SK-N-SH (cell line): ENCODE results near the gene ATG3. TPM values are rescaled to one million over a fixed set of nuclear protein-coding genes. Genes with fewer than 3 reads are reported as not detected.
"Not testable (repeated sequence)": the region's sequence is repeated elsewhere in the genome, so short reads cannot be mapped to it uniquely, and the experiment has no call there.

Experiments used
- CTCF ChIA-PET: fragments of 300-600, 350-600 bp; formaldehyde crosslinking; extraction: SDS; loops from one replicate; lab custom pipeline; 2021; lab: Yijun Ruan, JAX
- POLR2A ChIA-PET: fragments of 350-600 bp; sonication (Branson Sonifier 250); formaldehyde crosslinking; extraction: SDS; loops from one replicate; lab custom pipeline; 2020; ENCODE audit warnings: antibody characterized with exemption, inconsistent platforms; lab: Yijun Ruan, JAX
- DNase-seq: peaks from one replicate; pipeline ENCODE4 v3.0.0; 2012
- H2AFZ ChIP-seq: fragments of 200-600 bp; sonication (generic); 2 replicates; pipeline ENCODE4 v1.8.1; 2016; ENCODE audit warnings: antibody characterized with exemption, mild to moderate bottlenecking, low read depth
- H3F3A ChIP-seq: fragments of 200-600 bp; sonication (generic); replicated peaks from 2 replicates; pipeline ENCODE3; 2016; ENCODE audit warnings: antibody characterized with exemption, mild to moderate bottlenecking; ENCODE audit not compliant: insufficient read depth
- H3K27ac ChIP-seq, 2 experiments: fragments of 200-500 bp in 1 of 2; fragments of 200-600 bp in 1 of 2; sonication (Bioruptor generic) in 1 of 2; sonication (generic), shearing (Covaris generic) in 1 of 2; 2 replicates each; pipeline versions ENCODE4 v1.5.1 to v1.6.1; 2014 to 2016; ENCODE audit warnings: low read depth in 2 of 2, inconsistent platforms in 1 of 2, low read length in 1 of 2, mild to moderate bottlenecking in 1 of 2, mixed read lengths in 1 of 2
- H3K27me3 ChIP-seq: fragments of 200-600 bp; sonication (generic), shearing (Covaris generic); 2 replicates; pipeline ENCODE4 v1.6.1; 2016; ENCODE audit warnings: mixed run types; ENCODE audit not compliant: insufficient read depth
- H3K36me3 ChIP-seq, 2 experiments: fragments of 200-500 bp in 1 of 2; fragments of 200-600 bp in 1 of 2; sonication (Bioruptor generic) in 1 of 2; sonication (generic) in 1 of 2; replicated peaks in 1 of 2; 2 replicates each; pipeline versions ENCODE3 to v1.5.1; 2014 to 2016; ENCODE audit warnings: low read length in 1 of 2, mild to moderate bottlenecking in 1 of 2; ENCODE audit not compliant: insufficient read depth in 2 of 2, control insufficient read depth in 1 of 2
- H3K4me1 ChIP-seq, 2 experiments: fragments of 200-500 bp in 1 of 2; fragments of 200-600 bp in 1 of 2; sonication (Bioruptor generic) in 1 of 2; sonication (generic), shearing (Covaris generic) in 1 of 2; 2 replicates each; pipeline versions ENCODE4 v1.5.1 to v1.6.1; 2014 to 2016; ENCODE audit warnings: low read depth in 1 of 2, low read length in 1 of 2, mixed run types in 1 of 2; ENCODE audit not compliant: insufficient read depth in 2 of 2, control insufficient read depth in 1 of 2
- H3K4me2 ChIP-seq: fragments of 200-600 bp; sonication (generic), shearing (Covaris generic); 2 replicates; pipeline ENCODE4 v1.6.1; 2017; ENCODE audit warnings: mixed run types
- H3K4me3 ChIP-seq, 2 experiments: fragments of 200-500 bp in 1 of 2; fragments of 200-600 bp in 1 of 2; sonication (Bioruptor generic) in 1 of 2; sonication (generic), shearing (Covaris generic) in 1 of 2; 2 replicates each; pipeline versions ENCODE4 v1.5.1 to v1.8.1; 2014 to 2016; ENCODE audit warnings: low read depth in 2 of 2, inconsistent platforms in 1 of 2, low read length in 1 of 2, mild to moderate bottlenecking in 1 of 2, mixed read lengths in 1 of 2, moderate library complexity in 1 of 2
- H3K79me2 ChIP-seq: fragments of 200-600 bp; sonication (generic); 2 replicates; pipeline ENCODE4 v1.8.1; 2017; ENCODE audit warnings: mild to moderate bottlenecking; ENCODE audit not compliant: insufficient read depth
- H3K9ac ChIP-seq: fragments of 200-600 bp; sonication (generic); 2 replicates; pipeline ENCODE4 v1.6.1; 2017; ENCODE audit warnings: mixed run types
- H3K9me2 ChIP-seq: fragments of 200-600 bp; sonication (generic); 2 replicates; pipeline ENCODE4 v1.6.1; 2017; ENCODE audit warnings: mixed run types
- H3K9me3 ChIP-seq: fragments of 200-600 bp; sonication (generic); 2 replicates; pipeline ENCODE4 v1.6.1; 2017; ENCODE audit warnings: mixed run types, mild to moderate bottlenecking, moderate library complexity
- H4K20me1 ChIP-seq: fragments of 200-600 bp; sonication (generic); 2 replicates; pipeline ENCODE4 v1.6.1; 2017; ENCODE audit warnings: mild to moderate bottlenecking, mixed run types; ENCODE audit not compliant: insufficient read depth
- JUND ChIP-seq: IDR thresholded peaks from 2 replicates; pipeline ENCODE4 v1.4.0; 2012
- MEF2A ChIP-seq: IDR thresholded peaks from 2 replicates; pipeline ENCODE4 v1.4.0; 2012; ENCODE audit warnings: low read depth, borderline replicate concordance
- POLR2AphosphoS5 ChIP-seq: IDR thresholded peaks from 2 replicates; pipeline ENCODE4 v1.6.1; 2012; ENCODE audit warnings: low read depth, low read length
- SMC3 ChIP-seq: IDR thresholded peaks from 2 replicates; pipeline ENCODE4 v1.6.1; 2012; ENCODE audit warnings: low read depth, low read length, improper control_type of control experiment
- USF2 ChIP-seq: fragments of 150-350 bp; IDR thresholded peaks from 2 replicates; pipeline ENCODE4 v1.6.1; 2017; ENCODE audit warnings: antibody characterized with exemption, low read length, low read depth, borderline replicate concordance
- YY1 ChIP-seq: IDR thresholded peaks from 2 replicates; pipeline ENCODE4 v1.4.0; 2012; ENCODE audit warnings: low read depth, mild to moderate bottlenecking
- WGBS: methylation state at CpG from one replicate; pipeline ENCODE4 v1.1.6; 2017; ENCODE audit warnings: low lambda C conversion rate; 5-methylcytosine and 5-hydroxymethylcytosine counted together
- polyA plus RNA-seq, 3 experiments: library from polyadenylated mRNA; depleted of rRNA; stranded (reverse); fragments of >200 nt; gene quantifications; 2 replicates each; pipeline ENCODE4 v1.2.3, GENCODE V29; 2012

ATG3 gene
- polyA plus RNA-seq, 1 of the 3 experiments (the other 2 are of a cell fraction): 38.8 TPM

DNA sequence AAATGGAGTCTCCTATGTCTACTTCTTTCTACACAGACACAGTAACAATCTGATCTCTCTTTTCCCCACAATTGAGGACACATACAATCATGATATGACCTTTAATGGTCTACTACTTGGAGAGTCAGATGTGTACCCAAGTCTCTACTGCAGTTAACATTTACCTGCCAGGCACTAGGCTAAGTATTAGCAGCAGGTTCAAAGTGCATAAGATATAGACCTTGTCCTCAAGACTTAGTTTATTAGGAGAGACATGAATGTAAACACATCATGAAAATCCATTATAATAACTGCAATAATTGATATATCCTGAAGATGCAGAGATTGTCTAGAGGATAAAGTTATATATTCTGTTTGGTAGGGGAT is 3.2 kb upstream of the ATG3 start:
- Histone ChIP-seq H3K36me3 (peaks cover 7 to 18% of the 10 kb centered on the region in 2 experiments), H3K9ac (no peak overlapping the region), H3K4me1 (peaks cover 4 to 6% of the 10 kb centered on the region in 2 experiments; a peak in 2 of 4 replicates), H3K4me3 (no peak overlapping the region), H3K27me3 (no peaks in the 10 kb centered on the region), H3K9me2 (no peaks in the 10 kb centered on the region), H4K20me1 (no peaks in the 10 kb centered on the region), H3K4me2 (no peak overlapping the region), H2AFZ (no peak overlapping the region), H3F3A (peaks cover 21% of the 10 kb centered on the region), H3K9me3 (no peaks in the 10 kb centered on the region), H3K79me2 (peaks cover 19% of the 10 kb centered on the region), H3K27ac (no peak overlapping the region)
- POLR2A ChIA-PET: no interaction called here
- CTCF ChIA-PET: no interaction called here
- TF ChIP-seq USF2: no peak
- no peak for TF ChIP-seq POLR2AphosphoS5
- TF ChIP-seq JUND: no peak
- DNase-seq: no peak

DNA sequence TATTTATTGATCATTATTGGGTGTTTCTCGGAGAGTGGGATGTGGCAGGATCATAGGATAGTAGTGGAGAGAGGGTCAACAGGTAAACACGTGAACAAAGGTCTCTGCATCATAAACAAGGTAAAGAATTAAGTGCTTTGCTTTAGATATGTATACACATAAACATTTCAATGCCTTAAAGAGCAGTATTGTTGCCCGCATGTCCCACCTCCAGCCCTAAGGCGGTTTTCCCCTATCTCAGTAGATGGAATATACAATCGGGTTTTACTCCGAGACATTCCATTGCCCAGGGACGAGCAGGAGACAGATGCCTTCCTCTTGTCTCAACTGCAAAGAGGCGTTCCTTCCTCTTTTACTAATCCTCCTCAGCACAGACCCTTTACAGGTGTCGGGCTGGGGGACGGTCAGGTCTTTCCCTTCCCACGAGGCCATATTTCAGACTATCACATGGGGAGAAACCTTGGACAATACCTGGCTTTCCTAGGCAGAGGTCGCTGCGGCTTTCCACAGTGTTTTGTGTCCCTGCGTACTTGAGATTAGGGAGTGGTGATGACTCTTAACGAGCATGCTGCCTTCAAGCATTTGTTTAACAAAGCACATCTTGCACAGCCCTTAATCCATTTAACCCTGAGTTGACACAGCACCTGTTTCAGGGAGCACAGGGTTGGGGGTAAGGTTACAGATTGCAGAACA is 2.6 kb upstream of the ATG3 start:
- H3K4me1 ChIP-seq, H3K27me3 ChIP-seq, H3K9me2 ChIP-seq, H2AFZ ChIP-seq, H3K9me3 ChIP-seq, DNase-seq, POLR2A ChIA-PET, H4K20me1 ChIP-seq, H3K4me3 ChIP-seq, CTCF ChIA-PET, H3K9ac ChIP-seq, H3K4me2 ChIP-seq, H3K27ac ChIP-seq: not testable (repeated sequence)
- 89% methylated on average over 11 of the region's 15 CpGs for WGBS
- peaks cover 22% of the 10 kb centered on the region for H3F3A ChIP-seq
- H3K79me2 ChIP-seq: peaks cover 24% of the 10 kb centered on the region
- peaks cover 3 to 14% of the 10 kb centered on the region in 2 experiments for H3K36me3 ChIP-seq

DNA sequence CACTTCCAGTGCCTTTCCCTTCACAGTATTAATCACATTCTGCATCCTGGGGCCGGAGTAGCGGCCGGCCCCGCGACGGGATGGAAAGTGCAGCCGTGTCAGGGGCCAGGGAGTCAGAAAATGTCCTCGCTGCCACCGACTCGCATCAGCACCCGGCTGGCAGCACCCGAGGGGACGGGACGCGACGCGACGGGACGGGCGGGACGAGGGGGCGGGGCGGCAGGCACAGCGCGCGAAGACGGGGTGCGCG is 353 bp downstream of the ATG3 start:
- Histone ChIP-seq H3F3A (peaks cover 29% of the 10 kb centered on the region), H3K4me1 (peaks cover 10 to 14% of the 10 kb centered on the region in 2 experiments; a peak in 2 of 4 replicates), H3K4me2 (peak overlapping the region; percentile 84), H2AFZ (peak overlapping the region; percentile 89), H3K36me3 (peaks cover 11 to 13% of the 10 kb centered on the region in 2 experiments), H3K27me3 (no peaks in the 10 kb centered on the region), H3K27ac (peak overlapping the region; percentile 98 to 99), H4K20me1 (no peaks in the 10 kb centered on the region), H3K79me2 (peaks cover 54% of the 10 kb centered on the region), H3K9me3 (no peaks in the 10 kb centered on the region), H3K4me3 (peak overlapping the region; percentile 79 to 98), H3K9me2 (no peaks in the 10 kb centered on the region), H3K9ac (peak overlapping the region; percentile 93)
- CTCF ChIA-PET: interaction anchor here (0.6 to 2.0 kb wide), 6 partner anchors 9 to 593 kb away, joined by 3 to 11 read pairs (median 4); partner anchors contain the start of genes CD200 and SLC9C1
- POLR2A ChIA-PET: interaction anchor here (1.3 to 1.8 kb wide), 3 partner anchors 73 to 458 kb away, joined by 5 to 19 read pairs (median 6); partner anchors contain the start of gene CD200
- DNase-seq: peak; percentile 85
- WGBS: 0% methylated on average over 7 of the region's 29 CpGs
- TF ChIP-seq YY1: no peak
- no peak for TF ChIP-seq MEF2A
- TF ChIP-seq SMC3: no peak
